HG03460 (cell line): Measurements from ENCODE around the gene SEC11C.

Source experiments
- ATAC-seq: cut with Tn5 transposase; IDR thresholded peaks from one replicate; pipeline ENCODE4 v1.9.1; 2021; ENCODE audit not compliant: unreplicated experiment

SEC11C gene

DNA sequence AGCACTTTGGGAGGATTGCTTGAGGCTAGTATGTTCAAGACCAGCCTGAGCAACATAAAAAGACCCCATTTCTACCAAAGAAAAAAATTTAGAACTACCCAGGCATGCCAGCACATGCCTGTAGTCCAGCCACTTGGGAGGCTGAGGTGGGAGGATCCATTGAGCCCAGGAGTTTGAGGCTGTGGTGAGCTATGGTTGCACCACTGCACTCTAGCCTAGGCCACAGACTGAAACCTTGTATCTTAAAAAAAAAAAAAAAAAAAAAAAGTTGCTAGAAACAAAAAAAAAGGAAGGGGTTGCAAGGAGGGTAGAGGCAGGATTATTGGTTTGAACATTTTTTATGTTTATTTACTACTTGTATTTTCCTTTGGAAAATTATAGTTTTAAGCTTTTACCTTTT lies 4.8 kb downstream of the SEC11C start:
- ATAC-seq, result no peak

DNA sequence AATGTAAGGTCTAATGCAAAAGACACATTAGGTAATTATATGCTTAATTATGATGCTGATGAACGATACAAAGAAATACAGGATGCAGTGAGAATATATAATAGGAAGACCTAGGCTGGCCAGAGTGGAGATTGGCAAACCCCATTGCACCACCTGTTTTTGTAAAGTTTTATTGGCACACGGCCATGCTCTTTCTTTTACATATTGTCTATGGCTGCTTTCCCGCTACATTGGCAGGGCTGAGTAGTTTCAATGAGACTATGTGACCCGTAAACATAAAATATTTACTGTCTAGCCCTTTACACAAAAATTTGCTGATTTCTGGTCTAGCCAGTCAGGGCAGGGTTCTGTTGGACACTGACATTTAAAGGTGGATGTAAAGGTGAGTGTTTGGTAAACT lies 5.4 kb downstream of the SEC11C start:
- no peak for ATAC-seq

DNA sequence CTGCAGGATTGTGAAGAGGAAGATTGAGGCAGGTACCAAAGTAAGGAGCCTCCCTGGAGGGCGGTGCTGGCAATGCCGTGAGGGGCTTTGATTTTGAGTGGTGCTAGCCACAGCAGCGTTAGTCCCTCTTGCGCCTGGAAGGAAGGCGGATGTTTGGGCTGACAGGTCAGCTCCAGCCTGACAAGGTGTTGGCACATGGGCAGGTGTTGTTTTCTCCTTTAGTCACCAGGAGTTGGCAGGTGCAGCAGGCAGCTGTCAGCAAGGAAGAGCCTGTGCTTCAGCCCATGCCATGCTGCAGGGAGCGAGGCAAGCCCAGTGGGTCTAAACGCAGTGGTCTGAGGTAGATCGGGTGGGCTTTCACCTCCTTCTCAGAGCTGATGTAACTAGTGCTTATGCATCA lies 8.5 kb downstream of the SEC11C start:
- ATAC-seq, result no peak

DNA sequence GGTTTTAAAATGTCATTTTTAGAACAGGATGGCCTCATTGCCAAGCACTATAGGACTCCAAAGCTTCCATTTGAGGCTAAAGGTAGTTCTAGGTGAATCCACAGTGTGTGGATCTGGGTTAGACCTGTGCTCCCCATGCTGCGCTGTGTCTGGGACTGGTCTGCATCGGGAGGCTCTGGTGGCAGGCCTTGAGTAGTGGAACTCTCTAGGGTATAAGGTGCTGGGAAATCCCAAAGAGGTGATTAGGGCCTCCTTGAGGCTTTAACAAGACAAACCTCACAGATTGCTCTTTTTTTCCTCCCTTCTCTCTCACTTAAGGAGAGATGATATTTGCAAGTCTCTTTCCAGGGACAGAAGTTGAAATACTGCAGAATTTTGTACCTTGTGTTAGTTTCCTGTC lies 9.3 kb downstream of the SEC11C start:
- no peak for ATAC-seq

DNA sequence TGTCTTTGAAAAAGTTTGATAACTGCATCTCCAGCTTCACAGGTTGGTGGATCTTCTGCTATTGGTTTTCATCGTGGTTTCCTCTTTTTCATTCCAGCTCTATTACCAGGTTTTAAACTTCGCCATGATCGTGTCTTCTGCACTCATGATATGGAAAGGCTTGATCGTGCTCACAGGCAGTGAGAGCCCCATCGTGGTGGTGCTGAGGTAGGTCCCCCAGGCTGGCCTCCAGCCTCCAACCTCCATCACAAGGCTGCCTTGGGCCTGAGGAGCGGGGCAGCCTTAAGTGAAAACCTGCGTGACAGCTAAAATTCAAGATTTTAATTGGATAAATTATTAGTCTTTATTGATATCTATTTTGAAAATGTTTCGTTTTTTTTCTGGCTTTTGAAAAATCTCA lies 9.7 kb downstream of the SEC11C start:
- ATAC-seq, result no peak

DNA sequence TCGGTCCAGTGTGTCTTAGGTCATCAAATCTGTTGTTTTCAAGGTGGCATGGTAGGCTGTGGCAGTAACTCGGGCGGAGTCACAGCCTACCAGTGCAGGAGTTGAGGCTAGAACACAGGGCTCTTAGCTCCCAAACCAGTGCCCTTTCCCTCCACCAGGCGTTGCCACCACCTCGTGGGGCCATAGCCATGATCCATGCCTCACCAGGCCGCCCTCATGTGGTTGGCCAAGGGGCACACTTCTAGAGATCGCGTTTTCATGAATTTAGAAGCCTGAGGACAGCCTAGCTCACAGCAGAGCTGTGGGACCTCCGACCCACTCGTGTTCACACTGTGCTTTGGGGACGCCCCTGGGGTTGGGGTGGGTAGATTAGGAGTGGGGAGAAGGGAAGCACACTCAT lies 10.6 kb downstream of the SEC11C start:
- ATAC-seq, result no peak

DNA sequence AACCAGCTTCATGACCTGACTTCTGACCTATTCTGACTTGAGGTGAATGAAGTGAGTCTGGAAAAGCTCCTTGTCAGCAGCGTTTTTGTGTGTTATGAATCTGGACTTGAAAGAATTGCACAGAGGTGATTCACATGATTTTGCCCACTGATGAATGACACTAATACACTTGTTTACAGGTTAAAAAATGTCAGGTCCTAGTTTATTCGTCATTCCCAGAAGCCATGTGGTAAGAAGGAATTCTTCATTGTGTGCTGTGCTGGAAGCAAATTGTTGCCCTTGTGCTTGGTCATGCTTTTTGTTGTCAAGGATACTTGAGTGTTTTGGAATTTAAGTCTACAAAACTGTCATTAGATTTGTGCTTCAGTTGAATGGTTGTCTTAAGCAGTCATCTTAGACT lies 15.5 kb downstream of the SEC11C start:
- no peak for ATAC-seq

DNA sequence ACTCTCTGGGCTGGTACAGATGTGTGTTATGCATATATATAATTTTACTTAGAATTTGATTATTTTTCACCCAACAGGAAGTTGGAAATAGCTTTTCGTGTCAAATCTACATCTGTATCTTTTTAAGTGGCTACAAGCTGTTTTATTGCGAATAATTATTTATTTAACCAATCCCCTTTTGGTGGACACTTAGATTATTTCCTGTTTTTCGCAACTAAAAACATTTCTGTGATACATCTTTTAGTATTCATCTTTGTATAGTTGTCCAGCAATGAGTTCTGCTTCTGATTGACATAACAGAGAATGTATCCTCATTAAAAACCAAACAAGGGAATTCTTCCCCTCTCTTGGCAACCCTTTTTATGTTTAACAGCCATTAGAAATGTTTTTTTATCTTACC lies 16.6 kb downstream of the SEC11C start:
- no peak for ATAC-seq

DNA sequence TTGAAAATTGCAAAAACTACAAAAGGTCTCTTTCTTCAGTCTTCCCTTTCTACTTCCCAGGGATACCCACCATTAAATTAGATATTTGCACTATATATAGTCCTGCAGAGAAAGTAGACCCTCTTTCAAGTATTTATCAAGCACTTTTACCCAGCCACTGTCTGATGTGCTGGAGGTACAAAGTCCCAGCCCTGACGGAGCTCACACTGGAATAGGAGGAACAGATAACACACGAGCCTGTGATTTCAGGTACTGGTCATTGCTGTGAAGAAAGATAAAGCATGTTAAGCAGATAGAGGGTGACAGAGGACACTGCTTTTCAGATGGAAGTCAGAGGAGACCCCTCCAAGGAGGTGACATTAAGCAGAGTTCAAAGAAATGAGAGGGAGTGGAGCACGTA lies 19.6 kb downstream of the SEC11C start:
- ATAC-seq, result no peak

DNA sequence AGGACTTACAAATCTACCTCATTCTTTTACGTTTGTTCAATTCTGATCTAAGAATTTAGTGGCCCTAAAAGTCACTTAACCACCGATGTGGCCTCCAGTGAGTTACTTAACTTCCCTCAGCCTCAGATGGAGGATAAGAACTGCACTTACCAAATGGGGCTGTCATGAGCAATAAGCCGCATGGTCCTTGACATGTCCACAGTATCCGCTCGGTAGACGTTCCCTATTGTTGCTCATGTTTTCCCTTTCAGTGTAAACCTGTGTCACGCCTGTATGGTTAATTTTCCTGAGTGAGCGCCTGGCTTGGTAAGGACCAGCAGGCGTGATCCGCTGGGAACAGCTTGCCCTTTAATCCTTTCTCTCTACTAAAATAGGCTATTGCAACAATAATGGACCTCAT lies 20.3 kb downstream of the SEC11C start:
- no peak for ATAC-seq

DNA sequence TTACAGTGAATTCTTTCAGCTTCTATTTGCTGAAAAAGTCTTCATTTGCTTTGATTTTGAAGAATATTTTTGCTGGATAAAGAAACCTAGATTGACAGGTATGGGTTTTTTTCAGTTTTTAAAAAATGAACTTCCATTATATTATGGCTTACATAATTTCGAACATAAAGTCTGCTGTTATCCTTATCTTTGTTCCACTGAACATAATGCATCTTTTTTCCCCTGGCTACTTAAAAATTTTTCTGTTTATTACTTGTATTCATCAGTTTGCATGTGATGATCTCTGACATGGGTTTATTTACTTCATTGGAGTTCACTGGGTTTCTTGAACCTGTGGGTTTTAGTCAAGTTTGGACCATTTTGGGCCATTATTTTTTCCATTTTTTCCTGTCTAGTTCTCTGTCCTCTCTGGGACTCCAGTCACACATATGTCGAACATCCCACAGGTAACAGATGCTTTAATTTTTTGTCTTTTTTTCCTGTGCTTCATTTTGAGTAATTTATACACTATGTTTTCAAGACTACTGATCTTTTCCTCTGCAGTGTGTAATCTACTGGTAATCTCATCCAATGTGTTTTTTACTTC lies 33.1 kb downstream of the SEC11C start:
- ATAC-seq, result no peak

DNA sequence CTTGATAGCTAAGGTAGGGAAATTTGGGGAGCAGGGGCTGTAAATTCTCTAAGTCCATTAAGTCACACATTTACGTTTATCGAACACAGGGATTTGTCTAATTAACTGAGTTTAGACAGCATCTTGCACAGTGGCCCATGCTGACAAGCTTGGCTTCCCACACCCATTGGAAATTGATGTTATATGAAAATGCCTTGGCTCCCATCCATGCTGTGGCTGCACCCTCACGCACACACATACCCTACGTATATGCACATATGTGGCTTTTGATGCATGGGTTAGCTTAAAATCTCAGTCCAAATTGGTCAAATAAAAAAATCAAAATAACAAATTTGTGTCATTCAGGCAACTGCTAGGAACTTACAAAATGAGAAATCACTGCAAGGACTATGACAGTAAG lies 37.8 kb downstream of the SEC11C start:
- ATAC-seq, result no peak

DNA sequence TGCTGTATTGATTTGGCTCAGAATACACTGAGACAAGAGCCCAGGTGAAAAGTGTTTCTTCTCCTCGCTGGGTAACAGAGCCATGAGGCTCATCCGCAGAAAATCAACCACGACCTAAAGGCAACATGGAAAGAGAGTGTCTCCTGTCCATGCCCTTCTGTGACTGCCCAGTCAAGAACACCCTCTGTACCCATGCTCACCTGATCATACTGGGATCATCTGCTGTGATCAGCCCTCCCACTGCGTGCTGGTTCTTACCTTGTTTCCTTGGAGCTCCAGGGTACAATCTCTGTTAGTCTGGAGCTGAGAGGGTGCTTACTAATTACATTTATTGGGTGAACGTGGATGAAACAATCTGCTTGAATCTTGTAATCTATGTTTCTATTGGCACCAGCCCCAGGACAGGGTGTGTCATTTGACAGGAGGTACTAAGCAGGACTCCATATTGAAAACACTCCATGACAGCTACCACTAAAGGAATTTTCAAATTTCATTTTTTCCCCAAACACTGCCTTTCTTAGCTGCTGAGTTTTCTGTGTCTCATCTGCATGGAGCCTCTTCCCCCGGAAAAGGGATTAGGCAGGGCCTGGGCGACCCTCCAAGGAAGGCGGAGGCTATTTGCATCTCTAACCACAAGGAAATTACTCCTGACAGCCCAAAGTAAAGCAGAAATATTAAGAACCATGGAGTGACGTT lies 40.6 kb downstream of the SEC11C start:
- ATAC-seq, result no peak

DNA sequence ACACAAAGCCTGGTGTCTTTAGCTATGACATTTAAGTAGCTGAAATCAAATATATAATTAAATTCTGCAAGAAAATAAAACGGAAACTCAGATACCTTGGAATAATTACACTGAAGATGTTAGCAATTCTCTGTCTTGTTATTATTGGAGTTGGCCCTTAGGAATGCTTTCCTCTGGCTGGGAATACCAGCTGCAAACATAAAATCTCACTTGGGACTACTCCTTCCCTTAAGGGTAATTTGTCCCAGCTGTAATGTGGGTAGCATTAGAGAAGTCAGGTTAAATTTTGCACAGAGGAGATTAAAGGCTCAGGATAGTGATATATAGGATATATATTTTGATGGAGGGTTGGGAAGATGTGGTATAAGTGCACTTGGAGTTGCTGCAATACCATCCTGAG lies 43.0 kb downstream of the SEC11C start:
- ATAC-seq, result no peak

DNA sequence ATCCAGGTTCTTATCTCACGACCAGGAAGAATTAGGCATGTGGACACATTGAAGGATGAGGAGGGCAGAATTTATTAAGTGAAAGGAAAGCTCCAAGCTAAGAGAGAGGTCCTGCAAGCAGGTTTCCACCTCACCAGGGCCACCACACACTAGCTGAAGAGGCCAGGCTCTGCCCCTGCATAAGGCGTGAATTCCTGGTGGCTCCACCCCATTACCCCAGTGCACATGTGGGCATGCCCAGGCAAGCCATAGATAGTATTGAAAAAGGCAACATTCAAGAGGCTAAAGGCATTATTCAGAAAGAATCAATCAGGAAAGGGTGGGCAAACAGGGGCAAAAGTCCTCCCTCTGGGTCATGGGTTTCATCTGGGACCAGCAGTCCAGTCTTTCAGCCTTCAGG lies 49.3 kb downstream of the SEC11C start:
- no peak for ATAC-seq

DNA sequence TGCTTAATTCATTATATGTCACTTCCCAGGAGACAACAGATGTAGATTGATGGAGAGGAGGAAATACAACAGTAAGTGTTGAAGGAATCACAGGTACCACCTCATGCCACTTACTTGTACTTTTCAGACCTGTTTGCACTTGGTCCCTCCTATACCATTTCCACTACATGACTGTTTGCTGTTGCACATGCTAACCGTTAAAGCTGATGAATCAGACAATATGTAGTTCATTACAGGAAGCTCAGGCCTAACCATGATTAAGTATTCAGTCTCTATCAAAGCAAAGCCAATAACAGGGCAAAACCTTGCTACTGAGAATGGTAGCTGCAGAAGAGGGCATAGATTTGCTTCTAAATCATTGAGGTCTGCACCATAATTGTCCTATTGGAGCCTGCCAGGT lies 50.1 kb downstream of the SEC11C start:
- no peak for ATAC-seq

DNA sequence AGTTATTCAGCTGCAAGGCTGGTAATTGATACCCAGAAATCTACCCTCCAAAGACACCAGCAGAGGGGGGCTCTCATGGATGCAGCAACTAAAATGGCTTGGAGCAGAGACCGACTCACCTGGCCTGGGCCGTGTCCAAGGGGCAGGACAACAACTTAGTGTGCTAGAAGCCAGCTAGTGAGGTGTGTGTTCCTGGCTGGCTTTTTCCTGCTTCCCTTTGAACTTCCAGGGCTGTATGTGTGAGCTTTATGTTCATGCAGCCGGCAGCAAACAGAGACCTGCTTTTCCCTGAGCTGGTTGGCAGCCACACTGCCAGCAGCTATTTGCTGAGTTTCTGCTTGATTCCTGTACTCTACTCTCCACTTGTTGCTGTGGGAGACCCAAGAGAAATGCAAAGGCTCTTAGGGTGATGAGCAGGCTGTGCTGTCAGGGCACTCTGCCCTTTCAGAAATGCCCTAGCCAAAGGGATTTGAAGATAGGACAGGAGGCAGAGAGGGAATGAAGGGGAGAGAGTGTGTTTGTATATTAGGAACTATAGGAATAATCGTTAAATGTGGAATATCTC lies 56.6 kb downstream of the SEC11C start:
- no peak for ATAC-seq

DNA sequence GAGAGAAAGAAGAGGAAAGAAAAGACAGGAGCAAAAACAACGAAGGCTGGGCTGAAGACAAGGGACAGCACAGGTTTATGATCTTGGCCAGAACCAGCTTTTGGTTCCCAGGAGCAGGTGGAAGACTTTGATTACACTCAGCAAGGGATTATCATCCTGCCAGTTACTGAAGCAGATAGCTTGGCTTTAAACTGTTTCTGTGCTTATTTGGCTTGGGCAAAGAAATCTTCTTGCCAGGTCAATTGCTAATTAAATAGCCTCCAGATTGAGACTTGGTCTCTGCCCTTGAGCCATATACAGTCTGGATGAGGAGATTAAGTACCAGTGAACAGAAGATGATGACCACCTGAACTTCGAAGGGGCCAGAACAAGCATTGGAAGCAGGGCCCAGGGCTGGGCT lies 58.0 kb downstream of the SEC11C start:
- ATAC-seq, result no peak

DNA sequence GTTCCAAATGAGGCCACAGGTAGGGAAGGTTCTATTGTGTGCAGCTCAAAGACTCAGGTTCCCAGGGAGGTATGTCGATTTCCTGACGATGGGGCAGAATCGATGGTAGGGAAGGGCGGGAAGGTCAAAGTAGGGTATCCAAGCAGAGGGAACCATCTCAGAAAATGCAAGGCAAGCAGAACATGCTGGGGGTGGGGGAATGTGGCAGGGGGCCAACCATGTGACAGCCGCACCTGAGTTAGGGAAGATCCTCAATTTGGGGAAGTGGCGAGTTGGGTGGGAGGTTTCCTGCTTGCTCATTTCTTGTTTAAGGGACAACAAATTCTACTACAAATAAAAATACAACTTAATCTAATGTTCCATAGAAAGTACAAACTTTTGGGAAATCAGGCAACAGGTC lies 58.5 kb downstream of the SEC11C start:
- no peak for ATAC-seq

DNA sequence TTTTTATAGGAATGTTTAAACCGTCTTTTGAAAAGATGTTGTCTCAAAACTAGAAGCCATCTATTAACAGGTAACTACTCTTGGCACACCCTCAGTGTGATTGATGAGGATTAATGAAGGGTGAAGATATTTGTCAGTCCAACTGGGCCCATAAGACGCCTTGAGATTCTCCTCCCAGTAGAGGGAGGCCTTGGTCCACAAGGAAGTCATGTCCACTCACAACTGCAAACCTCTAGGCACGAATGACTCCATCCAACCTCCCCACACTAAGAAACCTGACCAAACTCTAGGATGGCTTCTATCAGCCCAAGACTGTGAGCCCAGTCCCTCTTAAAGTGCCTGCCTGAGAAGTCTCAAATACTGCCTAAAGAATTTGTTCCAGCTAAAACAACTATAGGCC lies 61.1 kb downstream of the SEC11C start:
- ATAC-seq, result no peak

DNA sequence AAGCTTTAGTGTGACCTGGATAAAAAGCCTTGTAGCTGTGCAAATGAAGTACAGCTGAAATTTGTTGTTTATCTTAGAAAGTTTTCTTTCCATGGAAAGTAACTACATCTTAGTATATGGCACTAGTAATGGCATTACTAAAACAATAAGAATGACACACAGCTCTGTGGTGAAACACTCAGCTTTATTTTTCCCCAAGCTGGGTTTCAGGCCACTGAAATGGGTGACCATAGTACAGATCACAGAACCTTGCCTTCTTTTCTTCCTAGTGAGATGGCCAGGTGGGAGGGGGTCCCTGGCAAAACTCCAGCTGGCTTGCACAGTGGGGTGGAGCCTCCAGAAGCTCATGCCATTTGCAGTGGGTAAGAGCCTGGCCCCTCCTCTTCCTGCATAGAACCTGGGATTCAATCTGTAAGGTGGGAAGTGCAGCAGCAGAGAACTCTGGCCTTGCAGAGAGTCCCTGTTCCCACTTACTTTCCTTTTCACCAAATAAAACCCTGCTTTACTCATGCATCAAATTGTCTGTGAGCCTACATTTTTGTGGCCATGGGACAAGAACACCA lies 62.7 kb downstream of the SEC11C start:
- no peak for ATAC-seq

DNA sequence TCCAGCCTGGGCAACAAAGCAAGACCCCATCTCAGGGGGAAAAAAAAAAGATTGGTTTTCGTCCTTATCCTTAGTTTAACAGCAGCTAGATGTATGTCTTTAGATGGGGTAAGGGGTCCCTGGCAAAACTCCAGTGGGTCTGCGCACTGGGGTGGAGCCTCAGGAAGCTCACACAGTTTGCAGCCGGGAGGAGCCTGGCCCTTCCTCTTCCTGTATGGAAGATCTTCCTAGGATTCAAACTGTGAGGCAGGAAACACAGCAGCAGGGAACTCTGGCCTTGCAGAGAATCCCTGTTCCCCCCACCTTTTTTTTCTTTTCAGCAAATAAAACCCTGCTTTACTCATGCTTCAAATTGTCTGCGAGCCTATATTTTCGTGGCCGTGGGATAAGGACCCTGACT lies 67.8 kb downstream of the SEC11C start:
- ATAC-seq, result no peak
